SU-DHL-6 (cell line): ENCODE data around the gene KLK10.

Experiments used
- H2AFZ ChIP-seq: fragments of 200-600 bp; sonication (generic); 2 replicates; pipeline ENCODE4 v1.6.1; 2014; ENCODE audit warnings: low read depth, mild to moderate bottlenecking, moderate library complexity, mixed read lengths, antibody characterized with exemption, low read length; ENCODE audit not compliant: severe bottlenecking
- H3F3A ChIP-seq: fragments of 200-600 bp; shearing (Covaris generic); 2 replicates; pipeline ENCODE4 v1.6.0; 2016; ENCODE audit warnings: antibody characterized with exemption, mild to moderate bottlenecking; ENCODE audit not compliant: insufficient read depth
- H3K27ac ChIP-seq: fragments of 200-600 bp; sonication (generic); 2 replicates; pipeline ENCODE4 v1.5.1; 2016; ENCODE audit warnings: low read depth, mild to moderate bottlenecking, low read length, moderate library complexity, mixed read lengths
- H3K27me3 ChIP-seq: fragments of 200-600 bp; sonication (generic), shearing (Covaris generic); 2 replicates; pipeline ENCODE4 v1.6.0; 2014; ENCODE audit warnings: mild to moderate bottlenecking, low read length
- H3K36me3 ChIP-seq: fragments of 200-600 bp; sonication (generic); 2 replicates; pipeline ENCODE4 v1.6.1; 2014; ENCODE audit warnings: mild to moderate bottlenecking, low read length, mixed read lengths
- H3K4me2 ChIP-seq: fragments of 300-600, 200-600 bp; shearing (Covaris generic), sonication (generic); 2 replicates; pipeline ENCODE4 v1.6.0; 2014; ENCODE audit warnings: low read length, low read depth, mild to moderate bottlenecking; ENCODE audit not compliant: poor library complexity, severe bottlenecking
- H3K4me3 ChIP-seq: fragments of 200-600 bp; sonication (generic); 2 replicates; pipeline ENCODE4 v1.5.1; 2014; ENCODE audit warnings: antibody characterized with exemption, low read length, mild to moderate bottlenecking, mixed read lengths; ENCODE audit not compliant: insufficient read depth, poor library complexity, severe bottlenecking
- H3K79me2 ChIP-seq: fragments of 200-600 bp; sonication (generic); 2 replicates; pipeline ENCODE4 v1.6.1; 2014; ENCODE audit warnings: mild to moderate bottlenecking, low read length, moderate library complexity; ENCODE audit not compliant: insufficient read depth
- H3K9ac ChIP-seq: fragments of 200-600 bp; sonication (generic); 2 replicates; pipeline ENCODE4 v1.7.0; 2014; ENCODE audit warnings: mild to moderate bottlenecking, low read length
- H3K9me2 ChIP-seq: fragments of 200-600 bp; sonication (generic); replicated peaks from 2 replicates; pipeline ENCODE4 v1.6.1; 2014; ENCODE audit warnings: low read length; ENCODE audit not compliant: insufficient read depth
- H3K9me3 ChIP-seq: fragments of 200-600 bp; sonication (generic); 2 replicates; pipeline ENCODE4 v1.6.1; 2014; ENCODE audit warnings: low read length, mixed read lengths; ENCODE audit not compliant: insufficient read depth
- H4K20me1 ChIP-seq: fragments of 200-600 bp; sonication (generic); 2 replicates; pipeline ENCODE4 v1.6.1; 2014; ENCODE audit warnings: low read depth, mild to moderate bottlenecking, antibody characterized with exemption, low read length, moderate library complexity, mixed read lengths
- EZH2phosphoT487 ChIP-seq: fragments of 200-600 bp; sonication (generic), shearing (Covaris generic); conservative IDR thresholded peaks from 2 replicates; pipeline ENCODE4 v1.6.1; 2018; ENCODE audit warnings: mild to moderate bottlenecking, antibody characterized with exemption, low read length, moderate library complexity, mixed read lengths
- TF ChIP-seq, protein P1 (sequence below): fragments of 200-600 bp; sonication (generic); IDR thresholded peaks from one replicate; pipeline ENCODE4 v1.5.1; 2017; ENCODE audit warnings: antibody characterized with exemption, mild to moderate bottlenecking, low read length, moderate library complexity; ENCODE audit not compliant: insufficient read depth, poor library complexity, severe bottlenecking

Gene KLK10

GRCh38 chr19:51010066-51010795 lies 9.3 kb downstream of the KLK10 start:
- no peak overlapping the region for H3K27ac ChIP-seq
- no peaks in the 10 kb centered on the region for H3K36me3 ChIP-seq
- no peak overlapping the region for H3K4me2 ChIP-seq
- H3K9me3 ChIP-seq = no peaks in the 10 kb centered on the region
- H3K9me2 ChIP-seq = no peaks in the 10 kb centered on the region
- H3K9ac ChIP-seq = no peak overlapping the region
- no peaks in the 10 kb centered on the region for H3K79me2 ChIP-seq
- H3K27me3 ChIP-seq = no peaks in the 10 kb centered on the region
- no peaks in the 10 kb centered on the region for H3F3A ChIP-seq
- H2AFZ ChIP-seq = no peak overlapping the region
- no peaks in the 10 kb centered on the region for H4K20me1 ChIP-seq
- no peak overlapping the region for H3K4me3 ChIP-seq
- TF ChIP-seq EZH2phosphoT487 = no peak
- TF ChIP-seq, protein P1, sequence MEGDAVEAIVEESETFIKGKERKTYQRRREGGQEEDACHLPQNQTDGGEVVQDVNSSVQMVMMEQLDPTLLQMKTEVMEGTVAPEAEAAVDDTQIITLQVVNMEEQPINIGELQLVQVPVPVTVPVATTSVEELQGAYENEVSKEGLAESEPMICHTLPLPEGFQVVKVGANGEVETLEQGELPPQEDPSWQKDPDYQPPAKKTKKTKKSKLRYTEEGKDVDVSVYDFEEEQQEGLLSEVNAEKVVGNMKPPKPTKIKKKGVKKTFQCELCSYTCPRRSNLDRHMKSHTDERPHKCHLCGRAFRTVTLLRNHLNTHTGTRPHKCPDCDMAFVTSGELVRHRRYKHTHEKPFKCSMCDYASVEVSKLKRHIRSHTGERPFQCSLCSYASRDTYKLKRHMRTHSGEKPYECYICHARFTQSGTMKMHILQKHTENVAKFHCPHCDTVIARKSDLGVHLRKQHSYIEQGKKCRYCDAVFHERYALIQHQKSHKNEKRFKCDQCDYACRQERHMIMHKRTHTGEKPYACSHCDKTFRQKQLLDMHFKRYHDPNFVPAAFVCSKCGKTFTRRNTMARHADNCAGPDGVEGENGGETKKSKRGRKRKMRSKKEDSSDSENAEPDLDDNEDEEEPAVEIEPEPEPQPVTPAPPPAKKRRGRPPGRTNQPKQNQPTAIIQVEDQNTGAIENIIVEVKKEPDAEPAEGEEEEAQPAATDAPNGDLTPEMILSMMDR = no peak

GRCh38 chr19:51009061-51009891 lies 10.2 kb downstream of the KLK10 start:
- Histone ChIP-seq H3K4me3 (no peak overlapping the region), H3K9me2 (no peaks in the 10 kb centered on the region), H3K36me3 (no peaks in the 10 kb centered on the region), H3K79me2 (no peaks in the 10 kb centered on the region), H3K27ac (no peak overlapping the region), H3K9me3 (no peaks in the 10 kb centered on the region), H3K27me3 (no peaks in the 10 kb centered on the region), H2AFZ (no peak overlapping the region), H3K9ac (no peak overlapping the region), H3F3A (no peaks in the 10 kb centered on the region), H4K20me1 (no peaks in the 10 kb centered on the region), H3K4me2 (no peak overlapping the region)
- no peak for TF ChIP-seq EZH2phosphoT487
- TF ChIP-seq, protein P1 = no peak

GRCh38 chr19:51007488-51007887 lies 12.0 kb downstream of the KLK10 start:
- no peaks in the 10 kb centered on the region for H3F3A ChIP-seq
- no peaks in the 10 kb centered on the region for H3K79me2 ChIP-seq

More at GRCh38 chr19:51007488-51007887, 12.0 kb downstream of the KLK10 start:
- Histone ChIP-seq H3K27ac (no peak overlapping the region), H3K9me3 (no peaks in the 10 kb centered on the region), H3K36me3 (no peaks in the 10 kb centered on the region), H4K20me1 (no peaks in the 10 kb centered on the region), H3K4me3 (no peak overlapping the region), H3K9ac (no peak overlapping the region), H3K27me3 (no peaks in the 10 kb centered on the region), H2AFZ (no peak overlapping the region), H3K4me2 (no peak overlapping the region), H3K9me2 (no peaks in the 10 kb centered on the region)
- TF ChIP-seq, protein P1 = no peak
- TF ChIP-seq EZH2phosphoT487 = no peak
